Measurements from ENCODE around the gene HGFAC.

DNA sequence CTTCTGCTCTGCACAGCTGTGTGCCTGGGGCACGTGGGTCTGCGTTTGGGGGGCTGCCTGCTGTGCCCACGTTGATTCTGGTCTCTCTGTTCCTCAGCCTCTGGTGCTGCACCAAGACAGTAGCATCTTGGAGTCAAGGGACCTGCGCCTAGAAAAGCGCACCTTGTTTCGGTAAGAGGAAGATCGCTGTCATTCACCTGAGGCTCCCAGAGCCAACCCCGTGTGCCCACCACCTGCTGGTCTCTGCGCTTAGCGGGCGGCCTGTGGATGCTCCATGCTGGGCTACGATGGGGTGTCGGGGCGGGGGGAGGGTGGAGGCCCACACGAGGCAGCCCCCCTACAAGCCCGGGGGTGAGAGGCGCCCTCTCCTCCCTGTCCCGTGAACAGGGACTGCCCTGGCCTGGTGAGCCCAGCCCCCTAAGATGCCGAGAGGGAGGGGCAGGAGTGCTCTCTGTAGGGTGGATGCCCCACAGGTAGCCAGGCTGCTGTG lies 18.9 kb upstream of the HGFAC start:
- TF ChIP-seq CTCF (conservative IDR thresholded peaks at IDR 0.05 in 1 of 2, IDR thresholded peaks at IDR 0.05 in 1 of 2; ENCODE audit: extremely low read depth in 1 of 2, insufficient read depth in 1 of 2, low read depth in 1 of 2, low read length in 2 of 2) (no peak), EZH2 (IDR thresholded peaks at IDR 0.05; ENCODE audit: borderline replicate concordance, low read length) (no peak)

Data from mammary epithelial cell (primary cell).